HepG2 (cell line): ENCODE results near the gene TEX13D. TPM values are rescaled to one million over a fixed set of nuclear protein-coding genes. Genes with fewer than 3 reads are reported as not detected.

Experiments
- ATAC-seq: fragments of 200-7000 bp; cut with Tn5 transposase; 3 replicates; pipeline ENCODE4 v1.9.1; 2020; ENCODE audit warnings: mild to moderate bottlenecking, moderate library complexity
- BruUV-seq: library from RNA; stranded (reverse); fragments of 400-500 nt; replicated peaks from 2 replicates; lab custom pipeline; 2021; lab: Mats Ljungman, UMichigan
- CTCF ChIA-PET: fragments of 300-600 bp; formaldehyde crosslinking; extraction: SDS; loops from one replicate; lab custom pipeline; 2021; ENCODE audit warnings: low total read pairs, inconsistent platforms, low intra/inter-chr PET ratio; lab: Yijun Ruan, JAX
- POLR2A ChIA-PET: fragments of 350-600 bp; sonication (Branson Sonifier 250); formaldehyde crosslinking; loops from one replicate; lab custom pipeline; 2020; ENCODE audit warnings: antibody characterized with exemption, inconsistent platforms; lab: Yijun Ruan, JAX
- DNase-seq: peaks from one replicate; pipeline ENCODE4 v3.0.0-alpha.2; 2015; ENCODE audit warnings: low spot score
- FAIRE-seq: peaks from 3 replicates; lab custom pipeline; 2011; peaks lifted over from hg19 to GRCh38; lab: Jason Lieb, UNC
- H2AFZ ChIP-seq: one replicate; pipeline ENCODE4 v1.6.1; 2011; ENCODE audit warnings: low read length, inconsistent platforms
- H3K27ac ChIP-seq: fragments of 300-600 bp; 3 replicates; pipeline ENCODE4 v1.8.0; 2011; ENCODE audit warnings: mixed run types, mild to moderate bottlenecking, mixed read lengths, low read length, inconsistent platforms; ENCODE audit not compliant: insufficient read depth; ENCODE audit errors: extremely low read length
- H3K27me3 ChIP-seq, 2 experiments: fragments of 200-600 bp in 1 of 2; 2 replicates in 1 of 2; 3 replicates in 1 of 2; pipeline versions ENCODE4 v1.6.0 to v1.8.0; 2011; ENCODE audit warnings: low read length in 2 of 2, mild to moderate bottlenecking in 2 of 2, moderate library complexity in 2 of 2, inconsistent platforms in 1 of 2; ENCODE audit not compliant: insufficient read depth in 2 of 2, control insufficient read depth in 1 of 2
- H3K36me3 ChIP-seq, 2 experiments: fragments of 200-600 bp in 1 of 2; replicated peaks in 1 of 2; 2 replicates in 1 of 2; 3 replicates in 1 of 2; pipeline versions ENCODE4 v1.5.1 to v1.8.0; 2011; ENCODE audit warnings: low read length in 2 of 2, inconsistent platforms in 1 of 2; ENCODE audit not compliant: insufficient read depth in 2 of 2, control insufficient read depth in 1 of 2
- H3K4me1 ChIP-seq: 2 replicates; pipeline ENCODE4 v1.5.1; 2012; ENCODE audit warnings: low read length, inconsistent platforms; ENCODE audit not compliant: insufficient read depth
- H3K4me2 ChIP-seq: 2 replicates; pipeline ENCODE4 v1.6.0; 2011; ENCODE audit warnings: low read depth, low read length, inconsistent platforms
- H3K4me3 ChIP-seq, 3 experiments: fragments of 200-600 bp in 1 of 3; sonication (generic), shearing (Covaris generic) in 1 of 3; replicated peaks in 1 of 3; 2 replicates each; pipeline ENCODE4 v1.5.1; 2011 to 2016; ENCODE audit warnings: low read length in 3 of 3, inconsistent platforms in 2 of 3, low read depth in 2 of 3, mild to moderate bottlenecking in 2 of 3, control low read depth in 1 of 3, mixed read lengths in 1 of 3; ENCODE audit not compliant: insufficient read depth in 1 of 3
- H3K79me2 ChIP-seq: one replicate; pipeline ENCODE4 v1.6.1; 2011; ENCODE audit warnings: low read length, inconsistent platforms; ENCODE audit not compliant: insufficient read depth
- H3K9ac ChIP-seq: 2 replicates; pipeline ENCODE4 v1.6.0; 2011; ENCODE audit warnings: mild to moderate bottlenecking, low read depth, low read length, inconsistent platforms; ENCODE audit not compliant: insufficient read depth
- H3K9me3 ChIP-seq: 2 replicates; pipeline ENCODE4 v1.5.1; 2012; ENCODE audit warnings: mild to moderate bottlenecking, low read length
- H4K20me1 ChIP-seq: 2 replicates; pipeline ENCODE4 v1.6.0; 2011; ENCODE audit warnings: inconsistent platforms, mild to moderate bottlenecking, low read length, moderate library complexity; ENCODE audit not compliant: insufficient read depth
- AGO2 ChIP-seq: fragments of 200-400 bp; formaldehyde crosslinking; optimal IDR thresholded peaks from 2 replicates; pipeline ENCODE3; 2017; ENCODE audit warnings: mild to moderate bottlenecking, low read depth, low read length, moderate library complexity
- CCDC6 ChIP-seq: sonication (generic); formaldehyde crosslinking; IDR thresholded peaks from 2 replicates; pipeline ENCODE4 v1.8.1; 2022; ENCODE audit warnings: mild to moderate bottlenecking, missing genetic modification reagents, moderate library complexity
- EED ChIP-seq: sonication (generic); formaldehyde crosslinking; IDR thresholded peaks from 2 replicates; pipeline ENCODE4 v1.5.0; 2020; ENCODE audit warnings: mild to moderate bottlenecking, missing genetic modification reagents
- FOXA1 ChIP-seq, 2 experiments: fragments of 450-650 bp in 1 of 2; sonication (generic) in 1 of 2; formaldehyde crosslinking in 1 of 2; IDR thresholded peaks; 2 replicates each; pipeline versions ENCODE4 v1.4.0 to v1.6.1; 2016 to 2020; ENCODE audit warnings: missing genetic modification reagents in 1 of 2
- HOXA3 ChIP-seq: sonication (generic); formaldehyde crosslinking; IDR thresholded peaks from 2 replicates; pipeline ENCODE4 v1.5.0; 2020; ENCODE audit warnings: missing genetic modification reagents
- KMT2A ChIP-seq: sonication (generic); formaldehyde crosslinking; IDR thresholded peaks from 2 replicates; pipeline ENCODE4 v1.4.0; 2020; ENCODE audit warnings: missing genetic modification reagents
- MYNN ChIP-seq: sonication (generic); formaldehyde crosslinking; IDR thresholded peaks from 2 replicates; pipeline ENCODE4 v1.4.0; 2020; ENCODE audit warnings: mild to moderate bottlenecking, low read depth, missing genetic modification reagents
- RARG ChIP-seq: sonication (generic); formaldehyde crosslinking; IDR thresholded peaks from 2 replicates; pipeline ENCODE4 v1.4.0; 2020; ENCODE audit warnings: low read depth, mild to moderate bottlenecking, missing genetic modification reagents
- SIX1 ChIP-seq: sonication (generic); formaldehyde crosslinking; IDR thresholded peaks from 2 replicates; pipeline ENCODE4 v1.4.0; 2020; ENCODE audit warnings: missing genetic modification reagents, borderline replicate concordance
- SIX4 ChIP-seq: sonication (generic); formaldehyde crosslinking; IDR thresholded peaks from 2 replicates; pipeline ENCODE4 v1.4.0; 2020; ENCODE audit warnings: missing genetic modification reagents
- SP5 ChIP-seq: IDR thresholded peaks from 2 replicates; pipeline ENCODE4 v1.6.1; 2016; ENCODE audit warnings: low read depth, borderline replicate concordance
- STAG1 ChIP-seq: sonication (generic); formaldehyde crosslinking; IDR thresholded peaks from 2 replicates; pipeline ENCODE4 v1.4.0; 2020; ENCODE audit warnings: missing genetic modification reagents
- ZMAT3 ChIP-seq: sonication (generic); formaldehyde crosslinking; conservative IDR thresholded peaks from 2 replicates; pipeline ENCODE4 v1.7.0; 2021; ENCODE audit warnings: missing genetic modification reagents
- ZNF256 ChIP-seq: sonication (generic); formaldehyde crosslinking; conservative IDR thresholded peaks from 2 replicates; pipeline ENCODE4 v1.4.0; 2020; ENCODE audit warnings: missing genetic modification reagents
- ZNF598 ChIP-seq: sonication (generic); formaldehyde crosslinking; IDR thresholded peaks from 2 replicates; pipeline ENCODE4 v1.5.1; 2020; ENCODE audit warnings: mild to moderate bottlenecking, missing genetic modification reagents, borderline replicate concordance
- ZNF670 ChIP-seq: sonication (generic); formaldehyde crosslinking; IDR thresholded peaks from 2 replicates; pipeline ENCODE4 v1.8.0; 2022; ENCODE audit warnings: mild to moderate bottlenecking, missing genetic modification reagents, borderline replicate concordance
- ZSCAN22 ChIP-seq: sonication (generic); formaldehyde crosslinking; IDR thresholded peaks from 2 replicates; pipeline ENCODE4 v1.4.0; 2020; ENCODE audit warnings: mild to moderate bottlenecking, missing genetic modification reagents
- WGBS: methylation state at CpG from one replicate; pipeline ENCODE4 v1.1.6; 2017; ENCODE audit warnings: low lambda C conversion rate; 5-methylcytosine and 5-hydroxymethylcytosine counted together
- in situ Hi-C: cut with HindIII; loops from 2 replicates; pipeline ENCODE4 v1.10.0; 2017; ENCODE audit warnings: low pct_unique_long_range_greater_than_20kb; ENCODE audit not compliant: extremely low pct_ligation_motif_present
- intact Hi-C: fragments of 100-400 bp; cut with micrococcal nuclease; formaldehyde crosslinking; loops from one replicate; pipeline ENCODE4 v1.10.0; 2022; ENCODE audit not compliant: unreplicated experiment
- polyA plus RNA-seq, 8 experiments: library from polyadenylated mRNA; depleted of rRNA in 3 of 8; stranded (reverse) in 7 of 8; unstranded in 1 of 8; fragments of >200 nt; fragmentation: Illumina TruSeq in 4 of 8; extraction: Trizol in 4 of 8; gene quantifications; 2 replicates each; pipeline versions ENCODE4 v1.2.1 to v1.2.3, GENCODE V29; 2011 to 2016; ENCODE audit warnings: low read depth in 4 of 8, missing spikeins in 1 of 8, mixed read lengths in 1 of 8; ENCODE audit not compliant: insufficient read depth in 1 of 8
- total RNA-seq, 5 experiments: library from RNA; depleted of rRNA; stranded (reverse); fragments of >200 nt; fragmentation: Illumina TruSeq; extraction: Trizol; gene quantifications; 2 replicates each; pipeline ENCODE4 v1.2.3, GENCODE V29; 2016; ENCODE audit warnings: low read depth in 1 of 5
- TF ChIP-seq, protein P1 (sequence below): sonication (generic); formaldehyde crosslinking; conservative IDR thresholded peaks from 2 replicates; pipeline ENCODE4 v1.8.0; 2022; ENCODE audit warnings: missing genetic modification reagents
- TF ChIP-seq, protein P2 (sequence below): sonication (generic); formaldehyde crosslinking; IDR thresholded peaks from 2 replicates; pipeline ENCODE4 v1.4.0; 2020; ENCODE audit warnings: low read depth, mild to moderate bottlenecking, missing genetic modification reagents
- TF ChIP-seq, protein P3 (sequence below): sonication (generic); formaldehyde crosslinking; IDR thresholded peaks from 2 replicates; pipeline ENCODE4 v1.4.0; 2020; ENCODE audit warnings: mild to moderate bottlenecking, missing genetic modification reagents

The TEX13D gene
- total and polyA plus RNA-seq, 2 of the 13 experiments (the other 11 are each of a cell fraction or from before 2014, with no cell fraction given): not detected

DNA sequence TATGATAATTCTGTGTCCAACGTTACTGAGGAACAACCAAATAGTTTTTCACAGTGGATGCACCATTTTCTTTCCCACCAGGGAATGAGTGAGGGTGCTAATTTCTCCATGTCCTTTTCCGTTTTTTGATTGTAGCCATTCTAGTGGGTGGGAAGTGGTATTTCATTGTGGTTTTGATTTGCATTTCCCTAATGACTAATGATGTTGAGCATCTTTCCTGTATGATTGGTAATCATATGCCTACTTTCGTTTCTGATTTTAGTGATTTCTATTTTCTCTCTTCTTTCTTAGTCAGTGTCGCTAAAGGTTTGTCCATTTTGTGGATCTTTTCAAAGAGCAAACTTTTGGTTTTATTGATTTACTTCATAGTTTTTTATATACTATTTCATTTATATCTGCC lies 32.1 kb upstream of the TEX13D start:
- H2AFZ ChIP-seq: no peak overlapping the region
- no peak for ATAC-seq
- H3K4me1 ChIP-seq: no peaks in the 10 kb centered on the region
- no peaks in the 10 kb centered on the region for H3K27me3 ChIP-seq
- ChIA-PET CTCF (no interaction called here), POLR2A (no interaction called here)
- TF ChIP-seq STAG1 (no peak), SIX4 (CRISPR knock-in tag) (no peak), KMT2A (CRISPR knock-in tag) (no peak), EED (no peak), ZMAT3 (CRISPR knock-in tag) (no peak), ZNF670 (CRISPR knock-in tag) (no peak), FOXA1 (IDR thresholded peaks at IDR 0.05) (no peak), FOXA1 (CRISPR knock-in tag; IDR thresholded peaks at IDR 0.05) (no peak), RARG (CRISPR knock-in tag) (no peak), ZNF256 (CRISPR knock-in tag) (no peak), ZSCAN22 (no peak), SP5 (CRISPR knock-in tag) (no peak), CCDC6 (no peak), ZNF598 (CRISPR knock-in tag) (no peak), MYNN (CRISPR knock-in tag) (no peak), HOXA3 (CRISPR knock-in tag) (no peak), SIX1 (CRISPR knock-in tag) (no peak), AGO2 (no peak)
- TF ChIP-seq, protein P1, sequence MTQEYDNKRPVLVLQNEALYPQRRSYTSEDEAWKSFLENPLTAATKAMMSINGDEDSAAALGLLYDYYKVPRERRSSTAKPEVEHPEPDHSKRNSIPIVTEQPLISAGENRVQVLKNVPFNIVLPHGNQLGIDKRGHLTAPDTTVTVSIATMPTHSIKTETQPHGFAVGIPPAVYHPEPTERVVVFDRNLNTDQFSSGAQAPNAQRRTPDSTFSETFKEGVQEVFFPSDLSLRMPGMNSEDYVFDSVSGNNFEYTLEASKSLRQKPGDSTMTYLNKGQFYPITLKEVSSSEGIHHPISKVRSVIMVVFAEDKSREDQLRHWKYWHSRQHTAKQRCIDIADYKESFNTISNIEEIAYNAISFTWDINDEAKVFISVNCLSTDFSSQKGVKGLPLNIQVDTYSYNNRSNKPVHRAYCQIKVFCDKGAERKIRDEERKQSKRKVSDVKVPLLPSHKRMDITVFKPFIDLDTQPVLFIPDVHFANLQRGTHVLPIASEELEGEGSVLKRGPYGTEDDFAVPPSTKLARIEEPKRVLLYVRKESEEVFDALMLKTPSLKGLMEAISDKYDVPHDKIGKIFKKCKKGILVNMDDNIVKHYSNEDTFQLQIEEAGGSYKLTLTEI (CRISPR knock-in tag): no peak
- TF ChIP-seq, protein P2, sequence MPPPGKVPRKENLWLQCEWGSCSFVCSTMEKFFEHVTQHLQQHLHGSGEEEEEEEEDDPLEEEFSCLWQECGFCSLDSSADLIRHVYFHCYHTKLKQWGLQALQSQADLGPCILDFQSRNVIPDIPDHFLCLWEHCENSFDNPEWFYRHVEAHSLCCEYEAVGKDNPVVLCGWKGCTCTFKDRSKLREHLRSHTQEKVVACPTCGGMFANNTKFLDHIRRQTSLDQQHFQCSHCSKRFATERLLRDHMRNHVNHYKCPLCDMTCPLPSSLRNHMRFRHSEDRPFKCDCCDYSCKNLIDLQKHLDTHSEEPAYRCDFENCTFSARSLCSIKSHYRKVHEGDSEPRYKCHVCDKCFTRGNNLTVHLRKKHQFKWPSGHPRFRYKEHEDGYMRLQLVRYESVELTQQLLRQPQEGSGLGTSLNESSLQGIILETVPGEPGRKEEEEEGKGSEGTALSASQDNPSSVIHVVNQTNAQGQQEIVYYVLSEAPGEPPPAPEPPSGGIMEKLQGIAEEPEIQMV (CRISPR knock-in tag): no peak
- TF ChIP-seq, protein P3, sequence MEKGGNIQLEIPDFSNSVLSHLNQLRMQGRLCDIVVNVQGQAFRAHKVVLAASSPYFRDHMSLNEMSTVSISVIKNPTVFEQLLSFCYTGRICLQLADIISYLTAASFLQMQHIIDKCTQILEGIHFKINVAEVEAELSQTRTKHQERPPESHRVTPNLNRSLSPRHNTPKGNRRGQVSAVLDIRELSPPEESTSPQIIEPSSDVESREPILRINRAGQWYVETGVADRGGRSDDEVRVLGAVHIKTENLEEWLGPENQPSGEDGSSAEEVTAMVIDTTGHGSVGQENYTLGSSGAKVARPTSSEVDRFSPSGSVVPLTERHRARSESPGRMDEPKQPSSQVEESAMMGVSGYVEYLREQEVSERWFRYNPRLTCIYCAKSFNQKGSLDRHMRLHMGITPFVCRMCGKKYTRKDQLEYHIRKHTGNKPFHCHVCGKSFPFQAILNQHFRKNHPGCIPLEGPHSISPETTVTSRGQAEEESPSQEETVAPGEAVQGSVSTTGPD (CRISPR knock-in tag): no peak
- BruUV-seq: no TSS peak
- H3K9me3 ChIP-seq: no peaks in the 10 kb centered on the region
- no peak for FAIRE-seq
- H3K27ac ChIP-seq: no peak overlapping the region
- DNase-seq: no peak
- H3K36me3 ChIP-seq: no peaks in the 10 kb centered on the region
- 1% methylated on average over 4 of the region's 4 CpGs for WGBS
- no peaks in the 10 kb centered on the region for H4K20me1 ChIP-seq
- no peak overlapping the region for H3K4me2 ChIP-seq
- in situ Hi-C loops: no loop called here
- no peaks in the 10 kb centered on the region for H3K79me2 ChIP-seq
- H3K9ac ChIP-seq: no peak overlapping the region
- intact Hi-C loops: no loop called here
- no peak overlapping the region for H3K4me3 ChIP-seq
